Islet precursor cell (in vitro differentiated cells): ENCODE measurements around the gene SLC47A1.

Experiments used
- DNase-seq: peaks from one replicate; pipeline ENCODE4 v3.0.0-alpha.2; 2018

Gene SLC47A1

DNA sequence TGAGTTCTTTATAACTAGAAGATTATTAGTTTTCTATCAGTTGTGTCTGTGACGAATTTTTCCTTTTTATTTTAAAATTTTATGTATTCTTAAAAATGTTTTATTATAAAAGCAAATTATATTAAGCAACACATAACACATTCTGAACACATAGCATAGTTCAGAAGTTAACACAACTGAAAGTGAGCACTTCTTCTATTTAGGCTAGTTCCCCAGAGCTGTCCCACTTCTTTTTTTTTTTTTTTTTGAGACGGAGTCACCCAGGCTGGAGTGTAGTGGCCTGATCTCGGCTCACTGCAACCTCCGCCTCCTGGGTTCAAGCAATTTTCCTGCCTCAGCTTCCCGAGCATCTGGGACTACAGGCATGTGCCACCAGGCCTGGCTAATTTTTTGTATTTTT, 77.2 kb downstream of the SLC47A1 start:
- DNase-seq = no peak

GRCh38 chr17:19613979-19614378, 80.3 kb downstream of the SLC47A1 start:
- DNase-seq = no peak

- DNase-seq = no peak
Observed at GRCh38 chr17:19614900-19615299, 81.2 kb downstream of the SLC47A1 start.

DNA sequence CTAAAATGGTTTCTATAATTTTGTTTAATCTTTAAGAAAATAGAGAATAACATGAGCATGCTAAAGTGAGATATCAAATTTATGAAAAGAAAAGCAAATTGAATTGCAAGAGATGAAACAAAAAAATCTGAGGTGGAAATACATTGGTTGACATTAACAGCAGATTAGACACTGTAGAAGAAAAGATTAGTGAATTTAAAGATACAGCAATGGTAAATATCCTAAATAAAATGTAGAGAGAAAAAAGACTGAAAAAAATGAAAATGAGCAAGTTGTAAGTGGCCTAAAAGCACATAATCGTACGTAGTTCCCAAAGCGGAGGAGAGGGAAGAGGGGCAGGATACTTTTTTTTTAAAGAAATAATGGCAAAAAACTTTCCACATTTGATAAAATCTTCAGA, 84.4 kb downstream of the SLC47A1 start:
- DNase-seq = no peak

- DNase-seq = no peak
Observed at GRCh38 chr17:19619705-19620325, 86.2 kb downstream of the SLC47A1 start.

DNA sequence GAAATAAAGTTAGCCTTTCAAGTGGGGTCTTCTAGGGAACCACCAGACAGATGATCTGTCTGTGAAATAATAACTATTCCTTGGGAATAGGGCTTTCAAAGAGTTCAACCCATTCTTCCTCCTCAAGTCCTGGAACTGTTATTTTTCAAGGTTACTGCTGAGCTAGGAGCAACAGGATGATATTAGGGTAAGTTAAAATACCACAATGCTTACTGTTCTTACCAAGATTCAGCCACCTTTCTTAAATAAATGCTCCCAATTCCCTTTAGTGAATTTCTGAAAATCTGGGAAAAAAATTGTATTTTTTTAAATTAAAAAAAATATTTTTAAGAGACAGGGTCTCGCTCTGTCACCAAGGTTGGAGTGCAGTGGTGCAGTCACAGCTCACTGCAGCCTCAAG, 88.0 kb downstream of the SLC47A1 start:
- no peak for DNase-seq

DNA sequence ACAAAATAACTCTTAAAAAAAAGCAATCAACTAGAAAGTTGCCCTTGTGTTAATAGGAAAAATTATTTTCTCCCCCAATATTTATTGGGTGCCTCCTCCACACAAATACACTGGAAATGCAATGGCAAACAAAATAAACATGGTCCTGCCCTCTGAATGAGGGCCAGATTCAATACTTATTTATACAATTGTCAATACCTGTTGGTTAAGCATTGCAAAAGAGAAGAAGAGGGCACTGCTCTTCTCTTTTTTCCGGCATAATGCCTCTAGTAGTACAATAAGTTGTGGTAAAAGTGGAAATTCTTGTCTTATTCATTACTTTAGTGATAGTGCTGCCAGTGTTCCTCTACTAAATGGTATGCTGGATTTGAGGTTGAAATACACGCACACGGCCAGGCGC, 92.4 kb downstream of the SLC47A1 start:
- no peak for DNase-seq
